PC-3 (cell line): Measurements from ENCODE around the gene ISM2. TPM values are rescaled to one million over a fixed set of nuclear protein-coding genes. Genes with fewer than 3 reads are reported as not detected.
"Not testable (repeated sequence)": the region's sequence is repeated elsewhere in the genome, so short reads cannot be mapped to it uniquely, and the experiment has no call there.

Source experiments
- ATAC-seq: fragments of 200-7000 bp; cut with Tn5 transposase; 2 replicates; pipeline ENCODE4 v1.9.1; 2020; ENCODE audit warnings: mild to moderate bottlenecking, moderate library complexity
- BruUV-seq: library from RNA; stranded (reverse); fragments of 400-500 nt; replicated peaks from 2 replicates; lab custom pipeline; 2021; lab: Mats Ljungman, UMichigan
- CTCF ChIA-PET: fragments of 300-600 bp; sonication (Branson Sonifier 250); formaldehyde crosslinking; loops from one replicate; lab custom pipeline; 2022; ENCODE audit warnings: antibody characterized with exemption; lab: Charles Lee
- POLR2A ChIA-PET: fragments of 300-600 bp; sonication (Branson Sonifier 250); formaldehyde crosslinking; loops from one replicate; lab custom pipeline; 2022; ENCODE audit warnings: antibody characterized with exemption; ENCODE audit not compliant: unreplicated experiment; lab: Charles Lee
- DNase-seq: peaks from one replicate; pipeline ENCODE4 v3.0.0-alpha.2; 2015
- H2AFZ ChIP-seq: fragments of 300-600 bp; sonication (generic); 2 replicates; pipeline ENCODE4 v1.6.0; 2016; ENCODE audit warnings: antibody characterized with exemption, low read length
- H3F3A ChIP-seq: fragments of 300-600 bp; sonication (generic); one replicate; pipeline ENCODE4 v1.6.0; 2017; ENCODE audit warnings: antibody characterized with exemption, low read length, control low read depth, mild to moderate bottlenecking; ENCODE audit not compliant: unreplicated experiment
- H3K27ac ChIP-seq: fragments of 300-600 bp; sonication (generic); 2 replicates; pipeline ENCODE4 v1.5.1; 2016; ENCODE audit warnings: mild to moderate bottlenecking, low read length
- H3K27me3 ChIP-seq: fragments of 300-600 bp; sonication (generic); 2 replicates; pipeline ENCODE4 v1.6.1; 2016; ENCODE audit warnings: low read length, mixed read lengths
- H3K36me3 ChIP-seq: fragments of 300-600 bp; sonication (generic); 2 replicates; pipeline ENCODE4 v1.6.1; 2016; ENCODE audit warnings: low read depth, mixed run types, low read length, mixed read lengths
- H3K4me1 ChIP-seq: fragments of 300-600 bp; sonication (generic); 2 replicates; pipeline ENCODE4 v1.5.1; 2016; ENCODE audit warnings: low read length; ENCODE audit not compliant: insufficient read depth
- H3K4me2 ChIP-seq: fragments of 300-600 bp; sonication (generic); 2 replicates; pipeline ENCODE4 v1.6.0; 2016; ENCODE audit warnings: low read length
- H3K4me3 ChIP-seq: fragments of 300-600 bp; sonication (generic); 2 replicates; pipeline ENCODE4 v1.5.1; 2016; ENCODE audit warnings: mild to moderate bottlenecking, low read length, mixed read lengths
- H3K79me2 ChIP-seq: fragments of 300-600 bp; sonication (generic); 2 replicates; pipeline ENCODE4 v1.6.1; 2017; ENCODE audit warnings: low read length, mixed read lengths
- H3K9ac ChIP-seq: fragments of 300-600 bp; sonication (generic); 2 replicates; pipeline ENCODE4 v1.6.0; 2016; ENCODE audit warnings: mild to moderate bottlenecking, low read length
- H3K9me2 ChIP-seq: fragments of 300-600 bp; sonication (generic); replicated peaks from 2 replicates; pipeline ENCODE4 v1.6.1; 2016; ENCODE audit warnings: mixed run types, low read length, mixed read lengths
- H3K9me3 ChIP-seq: fragments of 300-600 bp; sonication (generic); 2 replicates; pipeline ENCODE4 v1.6.1; 2016; ENCODE audit warnings: low read length, mixed read lengths
- H4K20me1 ChIP-seq: fragments of 300-600 bp; sonication (generic); 2 replicates; pipeline ENCODE4 v1.6.1; 2016; ENCODE audit warnings: low read length, mixed read lengths
- EZH2 ChIP-seq: fragments of 300-600 bp; sonication (generic); IDR thresholded peaks from one replicate; pipeline ENCODE4 v1.6.1; 2017; ENCODE audit warnings: antibody characterized with exemption, mild to moderate bottlenecking, low read length; ENCODE audit not compliant: unreplicated experiment
- EZH2phosphoT487 ChIP-seq: fragments of 300-600 bp; sonication (generic); IDR thresholded peaks from 2 replicates; pipeline ENCODE4 v1.6.1; 2018; ENCODE audit warnings: mild to moderate bottlenecking, antibody characterized with exemption, low read length, borderline replicate concordance
- intact Hi-C: fragments of 100-400 bp; cut with micrococcal nuclease; formaldehyde crosslinking; loops from 2 replicates; pipeline ENCODE4 v1.9.0; 2023
- total RNA-seq: library from RNA; depleted of rRNA; stranded (reverse); fragments of >200 nt; gene quantifications from 2 replicates; pipeline ENCODE4 v1.2.3, GENCODE V29; 2014
- TF ChIP-seq, protein P1 (sequence below): fragments of 300-600 bp; sonication (generic); conservative IDR thresholded peaks from 2 replicates; pipeline ENCODE4 v1.5.1; 2017; ENCODE audit warnings: antibody characterized with exemption, low read depth, mild to moderate bottlenecking, low read length

Gene ISM2
- total RNA-seq, 1 experiment from 2014 or later: 0.95 TPM

DNA sequence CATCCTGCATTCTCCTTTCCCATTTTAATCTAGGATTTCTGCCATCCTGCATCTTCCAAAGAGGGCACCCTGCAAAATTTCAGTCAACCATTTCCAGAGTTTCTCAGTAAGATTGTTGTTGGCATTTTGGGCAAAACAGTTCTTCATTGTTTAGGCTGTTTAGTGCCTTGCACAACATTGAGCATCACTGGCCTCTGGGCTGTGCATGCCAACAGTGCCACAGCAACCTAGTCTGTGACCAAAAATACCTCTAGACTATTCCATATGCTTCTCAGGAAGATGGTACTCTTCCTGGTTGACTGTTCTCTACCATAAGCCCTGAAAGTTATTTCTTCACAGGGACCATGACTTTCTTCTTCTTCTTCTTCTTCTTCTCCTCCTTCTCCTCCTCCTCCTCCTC, 32.5 kb upstream of the ISM2 start:
- BruUV-seq: no TSS peak
- H3K4me2 ChIP-seq: no peak overlapping the region

GRCh38 chr14:77529963-77530362, 31.3 kb upstream of the ISM2 start:
- no TSS peak for BruUV-seq
- H4K20me1 ChIP-seq: no peaks in the 10 kb centered on the region
- no peak overlapping the region for H3K4me2 ChIP-seq
- no peak overlapping the region for H2AFZ ChIP-seq
- CTCF ChIA-PET: no interaction called here
- H3K9ac ChIP-seq: no peak overlapping the region
- no peaks in the 10 kb centered on the region for H3K9me2 ChIP-seq
- H3K9me3 ChIP-seq: no peaks in the 10 kb centered on the region
- DNase-seq: no peak
- POLR2A ChIA-PET: no interaction called here
- H3K27ac ChIP-seq: no peak overlapping the region
- no peaks in the 10 kb centered on the region for H3K27me3 ChIP-seq
- no peak overlapping the region for H3K4me3 ChIP-seq
- intact Hi-C loops: no loop called here
- no peaks in the 10 kb centered on the region for H3F3A ChIP-seq
- H3K4me1 ChIP-seq: no peaks in the 10 kb centered on the region
- no peak for ATAC-seq
- TF ChIP-seq EZH2phosphoT487: no peak
- TF ChIP-seq, protein P1, sequence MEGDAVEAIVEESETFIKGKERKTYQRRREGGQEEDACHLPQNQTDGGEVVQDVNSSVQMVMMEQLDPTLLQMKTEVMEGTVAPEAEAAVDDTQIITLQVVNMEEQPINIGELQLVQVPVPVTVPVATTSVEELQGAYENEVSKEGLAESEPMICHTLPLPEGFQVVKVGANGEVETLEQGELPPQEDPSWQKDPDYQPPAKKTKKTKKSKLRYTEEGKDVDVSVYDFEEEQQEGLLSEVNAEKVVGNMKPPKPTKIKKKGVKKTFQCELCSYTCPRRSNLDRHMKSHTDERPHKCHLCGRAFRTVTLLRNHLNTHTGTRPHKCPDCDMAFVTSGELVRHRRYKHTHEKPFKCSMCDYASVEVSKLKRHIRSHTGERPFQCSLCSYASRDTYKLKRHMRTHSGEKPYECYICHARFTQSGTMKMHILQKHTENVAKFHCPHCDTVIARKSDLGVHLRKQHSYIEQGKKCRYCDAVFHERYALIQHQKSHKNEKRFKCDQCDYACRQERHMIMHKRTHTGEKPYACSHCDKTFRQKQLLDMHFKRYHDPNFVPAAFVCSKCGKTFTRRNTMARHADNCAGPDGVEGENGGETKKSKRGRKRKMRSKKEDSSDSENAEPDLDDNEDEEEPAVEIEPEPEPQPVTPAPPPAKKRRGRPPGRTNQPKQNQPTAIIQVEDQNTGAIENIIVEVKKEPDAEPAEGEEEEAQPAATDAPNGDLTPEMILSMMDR: no peak
- no peak for TF ChIP-seq EZH2
- H3K79me2 ChIP-seq: no peaks in the 10 kb centered on the region
- no peaks in the 10 kb centered on the region for H3K36me3 ChIP-seq

More for the DNA sequence above, 32.5 kb upstream of the ISM2 start:
- Histone ChIP-seq H3K27ac (no peak overlapping the region), H4K20me1 (no peaks in the 10 kb centered on the region), H3K4me1 (no peaks in the 10 kb centered on the region), H3K36me3 (peaks cover 6% of the 10 kb centered on the region; the same call in 1 of the 2 replicates), H3K27me3 (no peaks in the 10 kb centered on the region), H2AFZ (no peak overlapping the region), H3K9me3 (no peaks in the 10 kb centered on the region), H3K79me2 (no peaks in the 10 kb centered on the region), H3K9ac (no peak overlapping the region), H3F3A (no peaks in the 10 kb centered on the region), H3K4me3 (no peak overlapping the region), H3K9me2 (no peaks in the 10 kb centered on the region)
- ChIA-PET CTCF (no interaction called here), POLR2A (no interaction called here)
- TF ChIP-seq EZH2phosphoT487: no peak
- TF ChIP-seq EZH2: no peak
- TF ChIP-seq, protein P1: no peak
- intact Hi-C loops: no loop called here
- no peak for DNase-seq
- ATAC-seq: no peak

DNA sequence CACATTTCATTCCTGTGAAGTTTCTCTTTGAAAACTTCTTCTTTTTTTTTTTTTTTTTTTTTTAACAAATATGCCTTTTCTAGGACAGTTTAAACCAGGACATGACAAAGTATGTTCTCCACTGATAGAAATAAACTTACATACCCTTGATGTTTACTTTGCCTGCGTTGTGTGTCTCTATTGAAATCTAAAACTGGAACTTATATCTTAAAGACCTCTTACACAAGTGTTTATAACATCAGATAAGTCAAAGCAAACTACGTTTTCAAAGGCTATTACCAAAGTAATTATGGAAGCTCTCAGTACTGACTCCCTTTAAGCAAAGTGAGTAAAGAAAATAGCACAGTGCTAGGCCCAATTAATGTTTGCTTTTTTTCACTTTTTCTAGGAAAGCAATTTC, 30.6 kb upstream of the ISM2 start:
- CTCF ChIA-PET: no interaction called here

DNA sequence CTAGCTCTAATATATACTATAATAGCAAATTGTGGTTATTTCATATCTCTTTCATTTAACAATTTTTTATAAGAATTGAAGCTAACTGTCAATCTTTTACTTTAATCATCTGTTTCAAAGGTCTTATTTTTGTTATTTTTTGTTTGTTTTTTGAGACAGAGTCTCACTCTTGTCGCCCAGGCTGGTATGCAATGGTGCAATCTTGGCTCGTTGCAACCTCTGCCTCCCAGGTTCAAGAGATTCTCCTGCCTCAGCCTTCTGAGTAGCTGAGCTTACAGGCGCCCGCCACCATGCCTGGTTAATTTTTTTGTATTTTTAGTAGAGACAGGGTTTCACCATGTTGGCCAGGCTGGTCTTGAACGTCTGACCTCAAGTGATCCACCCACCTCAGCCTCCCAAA, 30.1 kb upstream of the ISM2 start:
- H2AFZ ChIP-seq, H3K79me2 ChIP-seq, H3K27ac ChIP-seq, H4K20me1 ChIP-seq, H3F3A ChIP-seq, H3K4me3 ChIP-seq, CTCF ChIA-PET, BruUV-seq, H3K9me2 ChIP-seq, H3K9me3 ChIP-seq, POLR2A ChIA-PET, H3K4me1 ChIP-seq, H3K4me2 ChIP-seq, H3K9ac ChIP-seq, H3K36me3 ChIP-seq, DNase-seq, intact Hi-C loops, H3K27me3 ChIP-seq, ATAC-seq: not testable (repeated sequence)

More for the DNA sequence above, 30.6 kb upstream of the ISM2 start:
- POLR2A ChIA-PET: no interaction called here
- Histone ChIP-seq H3K9ac (no peak overlapping the region), H3K9me2 (no peaks in the 10 kb centered on the region), H3K9me3 (no peaks in the 10 kb centered on the region), H3K27me3 (no peaks in the 10 kb centered on the region), H4K20me1 (no peaks in the 10 kb centered on the region), H3K79me2 (no peaks in the 10 kb centered on the region), H3K4me3 (no peak overlapping the region), H3K36me3 (no peaks in the 10 kb centered on the region), H2AFZ (no peak overlapping the region), H3F3A (no peaks in the 10 kb centered on the region), H3K27ac (no peak overlapping the region), H3K4me2 (no peak overlapping the region), H3K4me1 (no peaks in the 10 kb centered on the region)
- DNase-seq (no peak), ATAC-seq (no peak)
- intact Hi-C loops: no loop called here
- no TSS peak for BruUV-seq
- TF ChIP-seq EZH2phosphoT487 (no peak), EZH2 (no peak)
- TF ChIP-seq, protein P1: no peak
